Epithelial cell of proximal tubule (primary cell): ENCODE measurements around the gene ZW10. TPM values are rescaled to one million over a fixed set of nuclear protein-coding genes. Genes with fewer than 3 reads are reported as not detected.

Experiments used
- DNase-seq: peaks from one replicate; pipeline ENCODE4 v3.0.0-alpha.2; 2011; ENCODE audit warnings: low read depth
- H3K4me3 ChIP-seq: 2 replicates; pipeline ENCODE4 v1.5.1; 2011; ENCODE audit warnings: low read depth, mild to moderate bottlenecking, low read length
- total RNA-seq: library from RNA; depleted of rRNA; stranded (reverse); fragments of >200 nt; gene quantifications from 2 replicates; pipeline ENCODE4 v1.2.3, GENCODE V29; 2015
- TF ChIP-seq, protein P1 (sequence below): conservative IDR thresholded peaks from 2 replicates; pipeline ENCODE4 v1.5.1; 2012; ENCODE audit warnings: low read depth, mild to moderate bottlenecking, low read length

Gene ZW10, protein sequence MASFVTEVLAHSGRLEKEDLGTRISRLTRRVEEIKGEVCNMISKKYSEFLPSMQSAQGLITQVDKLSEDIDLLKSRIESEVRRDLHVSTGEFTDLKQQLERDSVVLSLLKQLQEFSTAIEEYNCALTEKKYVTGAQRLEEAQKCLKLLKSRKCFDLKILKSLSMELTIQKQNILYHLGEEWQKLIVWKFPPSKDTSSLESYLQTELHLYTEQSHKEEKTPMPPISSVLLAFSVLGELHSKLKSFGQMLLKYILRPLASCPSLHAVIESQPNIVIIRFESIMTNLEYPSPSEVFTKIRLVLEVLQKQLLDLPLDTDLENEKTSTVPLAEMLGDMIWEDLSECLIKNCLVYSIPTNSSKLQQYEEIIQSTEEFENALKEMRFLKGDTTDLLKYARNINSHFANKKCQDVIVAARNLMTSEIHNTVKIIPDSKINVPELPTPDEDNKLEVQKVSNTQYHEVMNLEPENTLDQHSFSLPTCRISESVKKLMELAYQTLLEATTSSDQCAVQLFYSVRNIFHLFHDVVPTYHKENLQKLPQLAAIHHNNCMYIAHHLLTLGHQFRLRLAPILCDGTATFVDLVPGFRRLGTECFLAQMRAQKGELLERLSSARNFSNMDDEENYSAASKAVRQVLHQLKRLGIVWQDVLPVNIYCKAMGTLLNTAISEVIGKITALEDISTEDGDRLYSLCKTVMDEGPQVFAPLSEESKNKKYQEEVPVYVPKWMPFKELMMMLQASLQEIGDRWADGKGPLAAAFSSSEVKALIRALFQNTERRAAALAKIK
- 16.3 and 25.7 TPM in 2 replicates for total RNA-seq

DNA sequence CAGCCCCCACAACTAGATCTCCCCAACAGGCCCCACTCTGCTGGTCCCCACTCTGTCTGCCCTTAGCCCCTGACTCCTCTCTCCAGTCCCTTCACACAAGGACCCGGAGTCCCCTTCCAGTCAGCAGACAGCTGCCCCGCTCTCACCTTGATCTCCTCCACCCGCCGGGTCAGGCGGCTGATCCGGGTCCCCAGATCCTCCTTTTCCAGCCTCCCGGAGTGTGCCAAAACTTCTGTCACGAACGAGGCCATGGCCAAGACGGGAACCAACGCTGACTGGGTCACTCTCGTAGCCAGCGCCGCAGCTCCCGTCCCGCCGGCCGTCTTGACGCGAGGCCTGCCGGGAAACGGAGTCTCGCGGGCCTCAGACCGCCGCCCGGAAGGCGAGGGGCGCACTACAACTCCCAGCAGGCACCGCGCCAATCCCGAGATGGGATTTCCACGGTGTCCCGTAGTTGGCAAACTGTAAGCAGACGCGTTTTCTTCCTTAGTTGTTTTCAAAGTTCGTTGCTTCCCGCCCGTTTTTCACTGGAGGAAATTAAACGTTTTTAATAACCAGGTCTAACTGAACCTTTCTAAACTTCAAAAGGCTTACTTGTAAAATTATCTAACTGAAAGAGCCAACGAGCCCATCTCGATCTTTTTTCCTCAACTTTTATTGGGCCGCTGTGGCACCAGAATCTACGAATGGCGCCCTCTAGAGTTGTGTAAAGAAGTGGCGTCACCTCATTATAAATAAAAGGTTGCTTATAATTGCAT is at the start of gene ZW10:
TSS of gene ZW10 (minus strand) at position 277 of the 758 bp plus-strand sequence. CDS start at position 251, 26 bp downstream.
- TF ChIP-seq, protein P1, sequence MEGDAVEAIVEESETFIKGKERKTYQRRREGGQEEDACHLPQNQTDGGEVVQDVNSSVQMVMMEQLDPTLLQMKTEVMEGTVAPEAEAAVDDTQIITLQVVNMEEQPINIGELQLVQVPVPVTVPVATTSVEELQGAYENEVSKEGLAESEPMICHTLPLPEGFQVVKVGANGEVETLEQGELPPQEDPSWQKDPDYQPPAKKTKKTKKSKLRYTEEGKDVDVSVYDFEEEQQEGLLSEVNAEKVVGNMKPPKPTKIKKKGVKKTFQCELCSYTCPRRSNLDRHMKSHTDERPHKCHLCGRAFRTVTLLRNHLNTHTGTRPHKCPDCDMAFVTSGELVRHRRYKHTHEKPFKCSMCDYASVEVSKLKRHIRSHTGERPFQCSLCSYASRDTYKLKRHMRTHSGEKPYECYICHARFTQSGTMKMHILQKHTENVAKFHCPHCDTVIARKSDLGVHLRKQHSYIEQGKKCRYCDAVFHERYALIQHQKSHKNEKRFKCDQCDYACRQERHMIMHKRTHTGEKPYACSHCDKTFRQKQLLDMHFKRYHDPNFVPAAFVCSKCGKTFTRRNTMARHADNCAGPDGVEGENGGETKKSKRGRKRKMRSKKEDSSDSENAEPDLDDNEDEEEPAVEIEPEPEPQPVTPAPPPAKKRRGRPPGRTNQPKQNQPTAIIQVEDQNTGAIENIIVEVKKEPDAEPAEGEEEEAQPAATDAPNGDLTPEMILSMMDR: peak; percentile 93
- peak within 1 kb of the TSS; percentile 99 for H3K4me3 ChIP-seq
- DNase-seq: peak; percentile 76

GRCh38 chr11:113818426-113818825 is 44.9 kb upstream of the ZW10 start:
- TF ChIP-seq, protein P1: no peak
- DNase-seq: no peak
- no peak overlapping the region for H3K4me3 ChIP-seq

GRCh38 chr11:113817626-113818025 is 44.1 kb upstream of the ZW10 start:
- DNase-seq: no peak
- TF ChIP-seq, protein P1: no peak
- H3K4me3 ChIP-seq: no peak overlapping the region

GRCh38 chr11:113817162-113817561 is 43.7 kb upstream of the ZW10 start:
- TF ChIP-seq, protein P1: no peak
- no peak overlapping the region for H3K4me3 ChIP-seq
- DNase-seq: no peak

DNA sequence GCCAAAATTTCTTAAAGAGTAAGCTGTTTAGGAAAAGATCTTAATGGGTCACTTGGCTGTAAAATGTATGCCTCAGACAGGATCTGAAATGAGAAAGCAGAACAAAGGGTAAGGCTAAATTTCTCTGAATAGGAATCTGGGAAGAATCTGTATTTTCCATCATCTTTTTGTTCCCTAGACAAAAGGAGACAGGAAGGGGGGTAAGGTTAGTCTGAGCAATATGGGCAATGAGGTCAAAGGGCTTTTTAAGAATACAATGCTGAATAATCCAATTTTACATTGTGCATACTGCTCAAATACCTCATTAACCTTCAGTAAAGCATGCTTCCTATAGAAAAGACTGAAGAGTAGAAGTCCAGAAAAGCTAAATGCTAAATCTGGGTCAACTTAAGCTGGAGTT is 40.7 kb upstream of the ZW10 start:
- H3K4me3 ChIP-seq: no peak overlapping the region
- TF ChIP-seq, protein P1: no peak
- no peak for DNase-seq

- TF ChIP-seq, protein P1: no peak
- no peak overlapping the region for H3K4me3 ChIP-seq
- DNase-seq: no peak
Observed at GRCh38 chr11:113808931-113809330, 35.4 kb upstream of the ZW10 start.
